ENCODE results near the gene PIK3C2B.

The PIK3C2B gene

GRCh38 chr1:204514828-204515227, 20.2 kb upstream of the PIK3C2B start:
- Mint-ChIP-seq H3K4me1 (peaks cover 53% of the 10 kb centered on the region), H3K4me3 (peak overlapping the region; percentile 38), H3K27me3 (no peaks in the 10 kb centered on the region), H3K9me3 (peaks cover 2% of the 10 kb centered on the region), H3K27ac (no peak overlapping the region), H3K36me3 (peaks cover 19% of the 10 kb centered on the region)
- ATAC-seq: no peak

GRCh38 chr1:204513117-204513716, 18.6 kb upstream of the PIK3C2B start:
- no peaks in the 10 kb centered on the region for H3K27me3 Mint-ChIP-seq
- H3K36me3 Mint-ChIP-seq: peaks cover 3% of the 10 kb centered on the region
- peaks cover 2% of the 10 kb centered on the region for H3K9me3 Mint-ChIP-seq
- ATAC-seq: peak; percentile 75
- H3K4me3 Mint-ChIP-seq: peak overlapping the region; percentile 93
- peaks cover 37% of the 10 kb centered on the region for H3K4me1 Mint-ChIP-seq
- peak overlapping the region; percentile 98 for H3K27ac Mint-ChIP-seq

DNA sequence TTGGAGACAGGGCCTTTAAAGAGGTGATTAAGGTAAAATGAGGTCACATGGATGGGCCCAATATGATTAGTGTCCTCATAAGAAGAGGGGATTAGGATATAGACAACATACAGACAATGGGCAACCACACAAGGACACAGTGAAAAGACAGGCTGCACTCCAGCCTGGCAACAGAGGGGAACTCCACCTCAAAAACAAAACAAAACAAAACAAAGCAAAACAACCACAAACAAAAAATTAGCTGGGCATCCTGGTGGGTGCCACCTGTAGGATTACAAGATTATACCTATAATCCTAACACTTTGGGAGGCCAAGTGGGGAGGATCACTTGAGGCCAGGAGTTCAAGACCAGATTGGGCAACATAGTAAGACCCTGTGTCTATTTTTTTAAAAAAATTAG, 16.8 kb upstream of the PIK3C2B start:
- H3K36me3 Mint-ChIP-seq: no peaks in the 10 kb centered on the region
- H3K27ac Mint-ChIP-seq: peak overlapping the region; percentile 73
- H3K9me3 Mint-ChIP-seq: peaks cover 2% of the 10 kb centered on the region
- peaks cover 4% of the 10 kb centered on the region for H3K27me3 Mint-ChIP-seq
- ATAC-seq: no peak
- peaks cover 45% of the 10 kb centered on the region for H3K4me1 Mint-ChIP-seq
- H3K4me3 Mint-ChIP-seq: no peak overlapping the region

DNA sequence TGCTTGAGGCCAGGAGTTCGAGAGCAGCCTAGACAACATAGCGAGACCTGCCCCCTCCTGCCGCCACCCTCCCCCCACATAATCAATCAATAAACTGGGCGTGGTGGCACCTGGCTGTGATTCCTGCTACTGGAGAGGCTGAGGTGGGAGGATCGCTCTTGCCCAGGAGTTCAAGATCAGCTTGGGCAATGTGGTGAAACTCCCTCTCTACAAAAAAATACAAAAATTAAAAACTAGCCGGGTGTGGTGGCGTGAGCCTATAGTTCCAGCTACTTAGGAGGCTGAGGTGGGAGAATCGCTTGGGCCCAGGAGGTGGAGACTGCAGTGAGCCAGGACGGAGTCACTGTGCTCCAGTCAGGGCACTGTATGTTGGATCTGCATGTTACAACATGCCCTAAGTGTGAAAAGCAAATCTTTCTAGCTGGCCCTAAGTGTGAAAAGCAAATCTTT, 14.6 kb upstream of the PIK3C2B start:
- no peak for ATAC-seq
- Mint-ChIP-seq H3K4me3 (no peak overlapping the region), H3K36me3 (no peaks in the 10 kb centered on the region), H3K27me3 (peaks cover 9% of the 10 kb centered on the region), H3K9me3 (peaks cover 2% of the 10 kb centered on the region), H3K4me1 (peaks cover 46% of the 10 kb centered on the region), H3K27ac (no peak overlapping the region)

DNA sequence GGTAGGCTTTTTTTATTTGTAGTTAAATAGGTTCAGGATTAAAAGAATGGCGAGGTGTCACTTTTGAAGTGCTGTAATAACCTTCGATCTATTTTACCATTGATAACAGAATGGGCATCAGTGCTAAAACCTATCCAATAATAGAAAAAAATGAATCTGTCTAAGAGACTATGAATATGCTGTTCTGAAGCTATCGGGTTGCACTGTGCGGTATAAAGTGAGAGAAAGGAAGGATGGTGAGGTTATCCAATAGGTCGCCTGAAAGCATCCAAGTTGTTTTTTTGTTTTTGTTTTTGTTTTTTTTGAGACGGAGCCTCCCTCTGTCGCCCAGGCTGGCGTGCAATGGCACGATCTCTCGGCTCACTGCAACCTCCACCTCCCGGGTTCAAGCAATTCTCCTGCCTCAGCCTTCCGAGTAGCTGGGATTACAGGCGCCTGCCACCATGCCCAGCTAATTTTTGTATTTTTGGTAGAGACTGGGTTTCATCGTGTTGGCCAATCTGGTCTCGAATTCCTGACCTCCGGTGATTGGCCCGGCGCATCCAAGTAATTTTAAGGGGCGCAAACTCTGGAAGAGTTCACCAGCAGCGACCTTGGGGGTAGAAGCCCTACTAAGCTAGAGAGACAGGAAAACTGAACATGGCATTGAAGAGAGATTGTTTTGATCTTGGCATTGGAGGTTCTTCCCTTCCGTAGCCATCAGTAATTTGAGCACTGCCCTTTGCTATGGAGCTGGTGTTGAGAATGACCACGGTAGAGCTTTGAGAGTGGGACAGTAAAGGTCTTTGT, 12.9 kb upstream of the PIK3C2B start:
- peak; percentile 32 for ATAC-seq
- Mint-ChIP-seq H3K27me3 (peaks cover 9% of the 10 kb centered on the region), H3K9me3 (peaks cover 2% of the 10 kb centered on the region), H3K4me1 (peaks cover 44% of the 10 kb centered on the region), H3K27ac (peak overlapping the region; percentile 98), H3K4me3 (peak overlapping the region; percentile 83), H3K36me3 (no peaks in the 10 kb centered on the region)

- Mint-ChIP-seq H3K36me3 (no peaks in the 10 kb centered on the region), H3K4me1 (peaks cover 44% of the 10 kb centered on the region), H3K27ac (peak overlapping the region; percentile 98), H3K27me3 (peaks cover 9% of the 10 kb centered on the region), H3K4me3 (peak overlapping the region; percentile 83), H3K9me3 (peaks cover 2% of the 10 kb centered on the region)
- ATAC-seq: peak; percentile 85
Observed at GRCh38 chr1:204506969-204507316, 12.3 kb upstream of the PIK3C2B start.

- peaks cover 9% of the 10 kb centered on the region for H3K27me3 Mint-ChIP-seq
- peaks cover 47% of the 10 kb centered on the region for H3K4me1 Mint-ChIP-seq
- peak overlapping the region; percentile 83 for H3K4me3 Mint-ChIP-seq
- peaks cover 2% of the 10 kb centered on the region for H3K9me3 Mint-ChIP-seq
- H3K27ac Mint-ChIP-seq: peak overlapping the region; percentile 98
- no peaks in the 10 kb centered on the region for H3K36me3 Mint-ChIP-seq
- peak; percentile 92 for ATAC-seq
Observed at GRCh38 chr1:204506201-204506968, 11.8 kb upstream of the PIK3C2B start.

DNA sequence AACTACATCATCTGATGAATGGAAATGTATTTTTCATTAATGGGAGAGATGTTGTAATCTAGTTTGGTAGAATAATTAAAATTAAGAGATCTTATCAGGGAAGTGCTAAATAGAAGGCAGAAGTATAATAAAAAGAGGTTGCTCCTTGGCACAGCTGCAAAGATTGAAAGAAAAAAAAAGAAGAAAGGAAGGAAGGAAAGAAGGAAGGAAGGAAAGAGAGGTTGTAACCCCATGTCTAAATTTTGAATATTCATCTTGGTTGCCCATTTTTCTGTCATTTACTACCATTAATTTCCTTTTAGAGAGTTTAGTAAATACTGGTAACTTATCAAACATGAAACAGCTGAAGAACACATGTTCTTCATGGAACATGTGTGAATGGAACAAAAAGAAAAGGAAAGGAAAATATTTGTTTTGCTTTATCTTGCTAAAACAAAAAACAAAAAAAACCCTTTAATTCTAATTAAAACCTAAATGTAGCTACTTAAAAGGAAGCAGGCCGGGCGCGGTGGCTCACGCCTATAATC, 11.1 kb upstream of the PIK3C2B start:
- Mint-ChIP-seq H3K36me3 (no peaks in the 10 kb centered on the region), H3K27me3 (peaks cover 9% of the 10 kb centered on the region), H3K27ac (peak overlapping the region; percentile 98), H3K9me3 (no peaks in the 10 kb centered on the region), H3K4me1 (peaks cover 41% of the 10 kb centered on the region), H3K4me3 (peak overlapping the region; percentile 83)
- ATAC-seq: no peak

GRCh38 chr1:204503913-204504519, 9.4 kb upstream of the PIK3C2B start:
- Mint-ChIP-seq H3K27ac (no peak overlapping the region), H3K27me3 (peaks cover 9% of the 10 kb centered on the region), H3K4me1 (peaks cover 49% of the 10 kb centered on the region), H3K36me3 (no peaks in the 10 kb centered on the region), H3K4me3 (no peak overlapping the region), H3K9me3 (no peaks in the 10 kb centered on the region)
- ATAC-seq: no peak

DNA sequence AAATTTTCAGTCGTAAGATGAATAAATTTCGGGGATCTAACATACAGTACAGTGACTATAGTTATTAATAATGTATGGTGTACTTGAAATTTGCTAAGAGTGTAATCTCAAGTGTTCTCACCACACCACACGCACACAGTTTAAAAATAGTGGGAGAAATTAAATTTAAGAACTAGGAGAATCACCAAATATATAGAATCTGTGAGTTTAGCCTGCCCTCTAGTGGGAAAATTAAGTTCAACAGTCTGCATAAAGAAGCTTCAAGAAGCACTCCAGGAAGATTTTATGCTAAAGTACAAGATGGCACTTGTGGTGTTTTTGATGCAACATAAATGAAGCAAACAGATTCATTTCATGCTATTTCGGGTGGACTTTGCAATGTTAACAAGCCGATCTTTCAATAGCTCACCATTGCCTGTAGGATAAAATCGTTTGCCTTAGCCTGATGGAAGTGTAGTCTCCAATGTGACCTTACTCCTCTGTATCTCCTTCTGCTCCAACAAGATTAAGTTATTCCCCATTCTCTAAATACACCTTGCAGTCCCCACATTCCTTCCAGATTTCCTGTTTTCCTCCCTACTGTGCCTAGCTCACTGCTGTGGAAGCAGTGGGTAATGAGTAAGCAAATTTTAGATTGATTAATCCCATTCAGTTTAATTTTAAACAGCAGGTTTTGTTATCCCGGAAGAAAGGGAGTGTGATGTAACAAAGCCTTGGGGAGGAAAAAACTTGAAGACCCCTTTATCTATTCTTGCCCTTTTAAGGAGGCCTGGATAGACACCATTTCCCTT, 8.7 kb upstream of the PIK3C2B start:
- H3K27me3 Mint-ChIP-seq: peaks cover 9% of the 10 kb centered on the region
- peak overlapping the region; percentile 7 for H3K27ac Mint-ChIP-seq
- H3K4me3 Mint-ChIP-seq: no peak overlapping the region
- ATAC-seq: no peak
- no peaks in the 10 kb centered on the region for H3K36me3 Mint-ChIP-seq
- peaks cover 56% of the 10 kb centered on the region for H3K4me1 Mint-ChIP-seq
- no peaks in the 10 kb centered on the region for H3K9me3 Mint-ChIP-seq

DNA sequence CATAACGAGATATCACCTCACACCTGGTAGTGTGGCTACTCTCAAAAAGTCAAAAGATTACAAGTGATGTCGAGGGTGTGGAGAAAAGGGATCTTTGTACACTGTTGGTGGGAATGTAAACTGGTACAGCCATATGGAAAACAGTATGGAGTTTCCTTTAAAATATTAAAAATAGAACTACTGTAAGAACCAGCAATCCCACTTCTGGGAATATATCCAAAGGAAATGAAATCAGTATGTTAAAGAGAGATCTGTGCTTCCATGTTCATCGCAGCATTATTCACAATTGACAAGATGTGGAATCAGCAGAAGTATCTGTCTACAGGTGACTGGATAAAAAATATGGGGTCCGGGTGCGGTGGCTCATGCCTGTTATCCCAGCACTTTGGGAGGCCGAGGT, 7.6 kb upstream of the PIK3C2B start:
- no peak overlapping the region for H3K27ac Mint-ChIP-seq

GRCh38 chr1:204499511-204500468, 5.2 kb upstream of the PIK3C2B start:
- H3K27ac Mint-ChIP-seq: peak overlapping the region; percentile 17
- no peaks in the 10 kb centered on the region for H3K27me3 Mint-ChIP-seq
- H3K4me1 Mint-ChIP-seq: peaks cover 48% of the 10 kb centered on the region
- no peak for ATAC-seq
- H3K36me3 Mint-ChIP-seq: no peaks in the 10 kb centered on the region
- H3K9me3 Mint-ChIP-seq: no peaks in the 10 kb centered on the region
- no peak overlapping the region for H3K4me3 Mint-ChIP-seq

More for the DNA sequence above, 7.6 kb upstream of the PIK3C2B start:
- H3K4me3 Mint-ChIP-seq: no peak overlapping the region
- peaks cover 56% of the 10 kb centered on the region for H3K4me1 Mint-ChIP-seq
- peaks cover 9% of the 10 kb centered on the region for H3K27me3 Mint-ChIP-seq
- H3K9me3 Mint-ChIP-seq: no peaks in the 10 kb centered on the region
- no peaks in the 10 kb centered on the region for H3K36me3 Mint-ChIP-seq
- ATAC-seq: no peak

GRCh38 chr1:204498981-204499380, 4.4 kb upstream of the PIK3C2B start:
- no peaks in the 10 kb centered on the region for H3K27me3 Mint-ChIP-seq
- no peaks in the 10 kb centered on the region for H3K36me3 Mint-ChIP-seq
- no peak overlapping the region for H3K4me3 Mint-ChIP-seq
- no peak for ATAC-seq
- H3K4me1 Mint-ChIP-seq: peaks cover 48% of the 10 kb centered on the region
- H3K9me3 Mint-ChIP-seq: no peaks in the 10 kb centered on the region
- peak overlapping the region; percentile 0 for H3K27ac Mint-ChIP-seq

Data from stimulated activated memory B cell treated with anti-CD40 and anti-IgM and Interleukin-4, amounts not matched to agents 10 μg/mL and 1 μg/mL and 100 μg/mL, for 72 hours (primary cell).